Lower lobe of right lung (tissue), 2 donors: ENCODE data around the gene GSTT4. TPM values are rescaled to one million over a fixed set of nuclear protein-coding genes. Genes with fewer than 3 reads are reported as not detected.

Experiments used
- ATAC-seq, 2 donors: fragments of 200-7000 bp; cut with Tn5 transposase; one replicate each; pipeline ENCODE4 v1.9.1; 2020 to 2022; ENCODE audit warnings: mild to moderate bottlenecking in 2 of 2, moderate library complexity in 2 of 2
- DNase-seq: peaks from one replicate; pipeline ENCODE4 v3.0.0-alpha.2; 2020
- H3K27ac ChIP-seq: fragments of 200-600 bp; one replicate; pipeline ENCODE4 v1.8.0; 2022
- H3K27me3 ChIP-seq: fragments of 200-600 bp; one replicate; pipeline ENCODE4 v1.8.0; 2022; ENCODE audit warnings: low read depth
- H3K36me3 ChIP-seq: fragments of 200-600 bp; one replicate; pipeline ENCODE4 v1.8.0; 2022; ENCODE audit warnings: mild to moderate bottlenecking
- H3K4me1 ChIP-seq: fragments of 200-600 bp; one replicate; pipeline ENCODE4 v1.8.0; 2022
- H3K4me3 ChIP-seq: fragments of 200-600 bp; one replicate; pipeline ENCODE4 v1.8.0; 2022; ENCODE audit warnings: mild to moderate bottlenecking
- H3K9me3 ChIP-seq: fragments of 200-600 bp; one replicate; pipeline ENCODE4 v1.8.0; 2022
- CTCF ChIP-seq: fragments of 200-600 bp; IDR thresholded peaks from one replicate; pipeline ENCODE4 v1.8.0; 2022; ENCODE audit warnings: antibody characterized with exemption, mild to moderate bottlenecking
- intact Hi-C: fragments of 100-400 bp; cut with DNase I; formaldehyde crosslinking; loops from one replicate; pipeline ENCODE4 v1.11.0; 2022
- total RNA-seq: library from RNA; stranded (reverse); fragmentation: NEBNext Ultra II Directional; extraction: Animal tissue kit (Norgen Biotek cat#: 25700); gene quantifications from one replicate; pipeline ENCODE4 v1.2.1, GENCODE V29; 2021
- donor health status: DM: no; HTN: yes; CAD: no; lungs with severe emphysema.

GSTT4 gene
- total RNA-seq, 1 donor from 2014 or later, result not detected

DNA sequence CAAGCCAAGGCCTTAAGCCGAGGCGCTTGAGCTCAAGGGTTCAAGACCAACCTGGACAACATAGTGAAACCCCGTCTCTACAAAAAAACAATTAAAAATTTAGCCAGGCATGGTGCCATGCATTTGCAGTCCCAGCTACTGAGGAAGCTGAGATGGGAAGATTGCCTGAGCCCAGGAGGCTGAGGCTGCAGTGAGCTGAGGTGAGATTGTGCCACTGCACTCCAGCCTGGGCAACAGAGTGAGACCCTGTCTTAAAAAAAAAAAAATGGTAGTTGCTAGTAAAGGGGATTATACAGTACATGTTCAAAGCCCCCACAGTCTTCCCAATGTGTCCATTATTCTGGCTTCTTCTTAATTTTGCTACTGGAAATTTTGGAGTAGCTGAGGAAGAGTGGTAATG lies 24.1 kb upstream of the GSTT4 start:
- Histone ChIP-seq H3K36me3 (no peaks in the 10 kb centered on the region), H3K4me3 (no peak overlapping the region), H3K9me3 (no peaks in the 10 kb centered on the region), H3K27me3 (no peaks in the 10 kb centered on the region), H3K4me1 (peaks cover 7% of the 10 kb centered on the region), H3K27ac (no peak overlapping the region)
- no peak for TF ChIP-seq CTCF
- DNase-seq, result no peak
- ATAC-seq, result no peak
- intact Hi-C loops, result no loop called here

GRCh38 chr22:24028533-24028932 lies 23.3 kb upstream of the GSTT4 start:
- Histone ChIP-seq H3K27me3 (no peaks in the 10 kb centered on the region), H3K27ac (no peak overlapping the region), H3K36me3 (no peaks in the 10 kb centered on the region), H3K4me3 (no peak overlapping the region), H3K4me1 (peaks cover 7% of the 10 kb centered on the region), H3K9me3 (no peaks in the 10 kb centered on the region)
- DNase-seq (no peak), ATAC-seq (no peak)
- TF ChIP-seq CTCF, result no peak
- intact Hi-C loops, result no loop called here

DNA sequence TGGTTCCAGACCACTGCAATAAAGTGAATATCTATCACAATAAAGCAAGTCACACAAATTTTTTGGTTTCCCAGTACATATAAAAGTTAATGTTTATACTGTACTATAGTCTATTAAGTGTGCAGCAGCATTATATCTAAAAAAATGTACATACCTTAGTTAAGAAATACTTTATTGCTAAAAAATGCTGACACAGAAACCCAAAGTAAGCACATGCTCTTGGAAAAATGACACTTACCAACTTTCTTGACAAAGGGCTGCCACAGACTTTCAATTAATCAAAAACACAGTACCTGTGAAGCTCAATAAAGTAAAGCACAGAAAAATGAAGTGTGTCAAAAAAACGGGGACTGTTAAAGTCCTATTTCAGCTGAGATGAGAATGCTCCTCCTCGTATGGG lies 22.7 kb upstream of the GSTT4 start:
- intact Hi-C loops, result no loop called here
- no peak for TF ChIP-seq CTCF
- Histone ChIP-seq H3K36me3 (no peaks in the 10 kb centered on the region), H3K27me3 (no peaks in the 10 kb centered on the region), H3K4me3 (no peak overlapping the region), H3K27ac (no peak overlapping the region), H3K9me3 (no peaks in the 10 kb centered on the region), H3K4me1 (peaks cover 4% of the 10 kb centered on the region)
- DNase-seq, result no peak
- no peak for ATAC-seq

GRCh38 chr22:24027389-24027975 lies 22.2 kb upstream of the GSTT4 start:
- ATAC-seq (no peak), DNase-seq (no peak)
- Histone ChIP-seq H3K4me1 (no peaks in the 10 kb centered on the region), H3K9me3 (no peaks in the 10 kb centered on the region), H3K27me3 (no peaks in the 10 kb centered on the region), H3K27ac (no peak overlapping the region), H3K36me3 (no peaks in the 10 kb centered on the region), H3K4me3 (no peak overlapping the region)
- intact Hi-C loops, result no loop called here
- TF ChIP-seq CTCF, result no peak

GRCh38 chr22:24026733-24027132 lies 21.5 kb upstream of the GSTT4 start:
- ATAC-seq, result no peak
- Histone ChIP-seq H3K4me1 (no peaks in the 10 kb centered on the region), H3K36me3 (no peaks in the 10 kb centered on the region), H3K4me3 (no peak overlapping the region), H3K27me3 (no peaks in the 10 kb centered on the region), H3K9me3 (no peaks in the 10 kb centered on the region), H3K27ac (no peak overlapping the region)
- TF ChIP-seq CTCF, result no peak
- intact Hi-C loops, result no loop called here
- no peak for DNase-seq

DNA sequence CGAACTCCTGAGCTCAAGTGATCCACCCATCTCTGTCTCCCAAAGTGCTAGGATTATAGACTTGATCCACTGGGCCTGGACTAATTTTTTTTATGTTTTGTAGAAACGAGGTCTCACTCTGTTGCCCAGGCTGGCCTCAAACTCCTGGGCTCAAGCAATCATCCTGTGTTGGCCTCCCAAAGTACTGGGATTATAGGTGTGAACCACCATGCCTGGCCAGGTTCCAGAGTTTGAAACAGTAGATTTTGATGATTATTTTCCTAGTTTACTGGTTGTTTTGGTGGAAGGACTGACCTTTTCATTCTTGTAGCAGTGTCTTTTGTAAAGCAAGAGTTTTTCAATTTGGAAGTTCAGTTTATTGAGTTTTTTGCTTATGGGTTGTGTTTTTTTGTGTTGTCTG lies 20.8 kb upstream of the GSTT4 start:
- ATAC-seq (no peak), DNase-seq (no peak)
- H3K27ac ChIP-seq, result no peak overlapping the region
- no peaks in the 10 kb centered on the region for H3K4me1 ChIP-seq
- no peaks in the 10 kb centered on the region for H3K27me3 ChIP-seq
- H3K9me3 ChIP-seq, result no peaks in the 10 kb centered on the region
- H3K36me3 ChIP-seq, result no peaks in the 10 kb centered on the region
- no peak for TF ChIP-seq CTCF
- intact Hi-C loops, result no loop called here
- no peak overlapping the region for H3K4me3 ChIP-seq
